ENCODE measurements around the gene ZNF583. TPM values are rescaled to one million over a fixed set of nuclear protein-coding genes. Genes with fewer than 3 reads are reported as not detected.

The ZNF583 gene
- total and polyA plus RNA-seq, 2 of the 8 experiments (the other 6 are each of a cell fraction or from before 2014, with no cell fraction given) = 0.48 to 2.8 TPM

DNA sequence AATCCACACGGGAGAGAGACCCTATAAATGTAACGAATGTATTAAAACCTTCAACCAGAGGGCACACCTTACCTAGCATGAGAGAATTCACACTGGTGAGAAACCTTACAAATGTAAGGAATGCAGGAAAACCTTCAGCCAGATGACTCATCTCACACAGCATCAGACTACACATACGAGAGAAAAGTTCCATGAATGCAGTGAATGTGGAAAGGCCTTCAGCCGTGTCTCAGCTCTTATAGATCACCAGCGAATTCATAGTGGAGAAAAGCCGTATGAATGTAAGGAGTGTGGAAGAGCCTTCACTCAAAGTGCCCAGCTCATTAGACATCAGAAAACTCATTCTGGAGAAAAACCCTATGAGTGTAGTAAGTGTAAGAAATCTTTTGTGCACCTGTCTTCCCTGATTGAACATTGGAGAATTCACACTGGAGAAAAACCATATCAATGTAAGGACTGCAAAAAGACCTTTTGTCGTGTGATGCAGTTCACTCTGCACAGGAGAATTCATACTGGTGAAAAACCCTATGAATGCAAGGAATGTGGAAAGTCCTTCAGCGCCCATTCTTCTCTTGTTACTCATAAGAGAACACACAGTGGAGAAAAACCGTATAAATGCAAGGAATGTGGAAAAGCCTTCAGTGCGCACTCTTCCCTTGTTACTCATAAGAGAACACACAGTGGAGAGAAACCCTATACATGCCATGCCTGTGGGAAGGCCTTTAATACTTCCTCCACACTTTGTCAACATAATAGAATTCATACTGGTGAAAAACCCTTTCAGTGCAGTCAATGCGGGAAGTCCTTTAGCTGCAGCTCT, 26.8 kb upstream of the ZNF583 start:
- Histone ChIP-seq H3K14ac (ENCODE audit: insufficient read length) (no peak overlapping the region), H4K20me1 (replicated peaks in 1 of 2; ENCODE audit: control insufficient read depth in 1 of 2, insufficient read depth in 2 of 2, low read length in 2 of 2) (no peaks in the 10 kb centered on the region), H4K5ac (ENCODE audit: insufficient read length, low read depth, low read length) (no peak overlapping the region), H2BK5ac (ENCODE audit: low read depth, low read length) (no peak overlapping the region), H3K27ac (ENCODE audit: low read depth, low read length) (no peak overlapping the region), H3K23me2 (ENCODE audit: low read depth, low read length) (no peaks in the 10 kb centered on the region), H3K9ac (replicated peaks in 1 of 4; ENCODE audit: extremely low read depth in 1 of 4, low read depth in 3 of 4, low read length in 3 of 4) (no peak overlapping the region), H3K18ac (ENCODE audit: extremely low read depth, low read length) (no peak overlapping the region), H3K79me1 (ENCODE audit: low read depth, low read length) (no peaks in the 10 kb centered on the region), H3K4me2 (ENCODE audit: insufficient read depth in 1 of 2, low read depth in 2 of 2, low read length in 2 of 2) (no peak overlapping the region), H2BK20ac (ENCODE audit: low read length) (no peak overlapping the region), H3K56ac (replicated peaks; ENCODE audit: insufficient read length, low read depth, low read length) (no peak overlapping the region), H3K27me3 (replicated peaks in 1 of 4; ENCODE audit: control insufficient read depth in 3 of 4, extremely low read depth in 1 of 4, insufficient read depth in 3 of 4, low read length in 3 of 4) (no peaks in the 10 kb centered on the region), H3K9me3 (ENCODE audit: insufficient read depth in 2 of 2, low read depth in 1 of 2, low read length in 1 of 2) (peaks cover 7 to 13% of the 10 kb centered on the region in 2 experiments; a peak in 2 of 4 replicates), H3K36me3 (ENCODE audit: control insufficient read depth in 2 of 4, insufficient read depth in 4 of 4, low read length in 3 of 4) (peaks cover 15 to 60% (median 52%) of the 10 kb centered on the region in 4 experiments), H4K91ac (replicated peaks; ENCODE audit: insufficient read length, low read length) (no peak overlapping the region), H3K4ac (replicated peaks; ENCODE audit: insufficient read length, low read depth, low read length) (no peak overlapping the region), H4K8ac (ENCODE audit: extremely low read depth, insufficient read depth, low read length) (no peak overlapping the region), H2BK12ac (ENCODE audit: low read depth, low read length) (no peak overlapping the region), H3K23ac (ENCODE audit: insufficient read length) (no peak overlapping the region), H2AFZ (ENCODE audit: low read length) (no peak overlapping the region), H3K79me2 (ENCODE audit: control insufficient read depth in 1 of 2, insufficient read depth in 2 of 2, low read length in 2 of 2) (no peaks in the 10 kb centered on the region), H3K4me3 (ENCODE audit: extremely low read depth in 1 of 4, insufficient read depth in 2 of 4, low read depth in 3 of 4, low read length in 4 of 4) (no peak overlapping the region), H2BK120ac (replicated peaks; ENCODE audit: low read depth, low read length) (no peak overlapping the region), H2BK15ac (ENCODE audit: low read length) (no peak overlapping the region), H3K4me1 (replicated peaks in 1 of 4; ENCODE audit: control insufficient read depth in 3 of 4, insufficient read depth in 4 of 4, low read length in 3 of 4) (no peaks in the 10 kb centered on the region), H2AK5ac (ENCODE audit: low read depth, low read length) (no peak overlapping the region)
- POLR2A ChIA-PET (ENCODE audit: partially characterized antibody) = interaction anchor here (1.0 to 5.8 kb wide), 3 partner anchors 9 to 10 kb away, joined by 4 to 41 read pairs (median 5); no protein-coding TSS in a partner anchor
- no peak for FAIRE-seq
- TF ChIP-seq PHF8 (conservative IDR thresholded peaks at IDR 0.05; ENCODE audit: low read depth, low read length) (no peak), ZNF274 (IDR thresholded peaks at IDR 0.05; ENCODE audit: borderline replicate concordance, extremely low read depth, low read length) (peak; percentile 37; the same call in 1 of the 2 replicates)
- CTCF ChIA-PET (ENCODE audit: partially characterized antibody) = no interaction called here
- no peak for DNase-seq (ENCODE audit: low read depth in 1 of 2, low spot score in 2 of 2)
- 96% methylated on average over 11 of the region's 11 CpGs; no CpG with 5 or more reads in 1 of the 2 experiments for WGBS, 2 experiments (ENCODE audit: extremely low coverage in 1 of 2, insufficient coverage in 1 of 2, insufficient read length in 1 of 2, insufficient replicate concordance in 2 of 2, low coverage in 1 of 2, low lambda C conversion rate in 2 of 2, missing lambda C conversion rate in 1 of 2)

Measured in H1 (cell line).